CD4-positive, alpha-beta T cell (primary cell): ENCODE measurements around the gene MYO7B. TPM values are rescaled to one million over a fixed set of nuclear protein-coding genes. Genes with fewer than 3 reads are reported as not detected.

Experiments used
- ATAC-seq: fragments of 200-7000 bp; cut with Tn5 transposase; one replicate; pipeline ENCODE4 v1.10.0; 2022; ENCODE audit warnings: mild to moderate bottlenecking; ENCODE audit not compliant: poor library complexity
- CTCF ChIA-PET: fragments of 350-600 bp; sonication (Branson Sonifier 250); formaldehyde crosslinking; loops from one replicate; lab custom pipeline; 2021; ENCODE audit warnings: antibody characterized with exemption, inconsistent platforms; lab: Charles Lee
- POLR2A ChIA-PET: fragments of 350-600 bp; sonication (Branson Sonifier 250); formaldehyde crosslinking; loops from one replicate; lab custom pipeline; 2021; ENCODE audit warnings: antibody characterized with exemption, inconsistent platforms; lab: Charles Lee
- DNase-seq, 14 experiments: peaks; one replicate each; pipeline ENCODE4 v3.0.0-alpha.2; 2013 to 2020; ENCODE audit warnings: mixed read lengths in 2 of 14
- H3K27ac ChIP-seq, 2 donors: one replicate each; pipeline versions ENCODE4 v1.5.1 to v1.7.0; 2013; ENCODE audit warnings: low read length in 2 of 2, low read depth in 1 of 2, mild to moderate bottlenecking in 1 of 2
- H3K27me3 ChIP-seq, 2 experiments: 1 replicate in 1 of 2; 2 replicates in 1 of 2; pipeline versions ENCODE4 v1.6.1 to v1.7.0; 2013; ENCODE audit warnings: low read length in 2 of 2, control low read depth in 1 of 2, mild to moderate bottlenecking in 1 of 2, moderate library complexity in 1 of 2; ENCODE audit not compliant: insufficient read depth in 2 of 2, control insufficient read depth in 1 of 2
- H3K36me3 ChIP-seq: one replicate; pipeline ENCODE4 v1.6.1; 2013; ENCODE audit warnings: low read length, control low read depth; ENCODE audit not compliant: insufficient read depth
- H3K4me1 ChIP-seq: one replicate; pipeline ENCODE4 v1.6.1; 2013; ENCODE audit warnings: low read length, control low read depth; ENCODE audit not compliant: insufficient read depth
- H3K4me3 ChIP-seq: one replicate; pipeline ENCODE4 v1.5.1; 2013; ENCODE audit warnings: mild to moderate bottlenecking, low read length, moderate library complexity
- H3K9me3 ChIP-seq, 2 experiments: 1 replicate in 1 of 2; 2 replicates in 1 of 2; pipeline versions ENCODE4 v1.6.1 to v1.7.0; 2013; ENCODE audit warnings: low read length in 2 of 2, mild to moderate bottlenecking in 2 of 2, control low read depth in 1 of 2, moderate library complexity in 1 of 2; ENCODE audit not compliant: control insufficient read depth in 1 of 2, insufficient read depth in 1 of 2
- H3K27ac Mint-ChIP-seq: one replicate; pipeline ENCODE4 v1.8.0; 2020; ENCODE audit warnings: mixed read lengths
- H3K27me3 Mint-ChIP-seq: one replicate; pipeline ENCODE4 v1.8.0; 2021; ENCODE audit warnings: mixed read lengths
- H3K36me3 Mint-ChIP-seq: one replicate; pipeline ENCODE4 v1.8.0; 2021; ENCODE audit warnings: low read depth, mixed read lengths
- H3K4me1 Mint-ChIP-seq: one replicate; pipeline ENCODE4 v1.8.0; 2021; ENCODE audit warnings: low read depth, mixed read lengths
- H3K4me3 Mint-ChIP-seq: one replicate; pipeline ENCODE4 v1.8.0; 2020; ENCODE audit warnings: mild to moderate bottlenecking, mixed read lengths
- H3K9me3 Mint-ChIP-seq: one replicate; pipeline ENCODE4 v1.8.0; 2020; ENCODE audit warnings: mixed read lengths
- CTCF ChIP-seq: fragments of 200-600 bp; IDR thresholded peaks from one replicate; pipeline ENCODE4 v1.8.0; 2022; ENCODE audit warnings: antibody characterized with exemption, mild to moderate bottlenecking
- intact Hi-C, 2 experiments: fragments of 100-400 bp; cut with DNase I in 1 of 2; cut with micrococcal nuclease in 1 of 2; formaldehyde crosslinking; loops; one replicate each; pipeline versions ENCODE4 v1.15.1 to v1.9.0; 2023 to 2025; cut with DNase I, micrococcal nuclease
- total RNA-seq, 174 experiments: library from RNA in 2 of 174; stranded (reverse) in 2 of 174; gene quantifications; one replicate each; pipeline ENCODE4 v1.2.3 and lab custom pipeline; 2021 to 2026

MYO7B gene
- total RNA-seq, 2 experiments from 2014 or later = 0.05 to 0.14 TPM

- Mint-ChIP-seq H3K27ac (no peak overlapping the region), H3K36me3 (no peaks in the 10 kb centered on the region), H3K9me3 (no peaks in the 10 kb centered on the region), H3K4me3 (no peak overlapping the region), H3K27me3 (peaks cover 39% of the 10 kb centered on the region), H3K4me1 (no peaks in the 10 kb centered on the region)
- DNase-seq (no peak), ATAC-seq (no peak)
- Histone ChIP-seq H3K9me3 (peaks cover 0 to 8% of the 10 kb centered on the region in 2 experiments), H3K4me1 (peaks cover 2% of the 10 kb centered on the region), H3K36me3 (no peaks in the 10 kb centered on the region), H3K27ac (no peak overlapping the region), H3K4me3 (no peak overlapping the region), H3K27me3 (peaks cover 16% of the 10 kb centered on the region in 2 experiments)
- intact Hi-C loops = no loop called here
- POLR2A ChIA-PET = no interaction called here
- no peak for TF ChIP-seq CTCF
- CTCF ChIA-PET = no interaction called here
These were observed 124.2 kb downstream of the MYO7B start for GRCh38 chr2:127659408-127660290.

- intact Hi-C loops = no loop called here
- H3K27ac Mint-ChIP-seq = no peak overlapping the region
- Histone ChIP-seq H3K27me3 (peaks cover 22% of the 10 kb centered on the region in 2 experiments), H3K27ac (no peak overlapping the region), H3K9me3 (peaks cover 0 to 8% of the 10 kb centered on the region in 2 experiments), H3K4me1 (peaks cover 2% of the 10 kb centered on the region), H3K36me3 (no peaks in the 10 kb centered on the region), H3K4me3 (no peak overlapping the region)
- H3K4me1 Mint-ChIP-seq = no peaks in the 10 kb centered on the region
- ChIA-PET CTCF (no interaction called here), POLR2A (no interaction called here)
- no peaks in the 10 kb centered on the region for H3K9me3 Mint-ChIP-seq
- H3K27me3 Mint-ChIP-seq = peaks cover 45% of the 10 kb centered on the region
- no peaks in the 10 kb centered on the region for H3K36me3 Mint-ChIP-seq
- H3K4me3 Mint-ChIP-seq = no peak overlapping the region
- no peak for DNase-seq
- no peak for TF ChIP-seq CTCF
- no peak for ATAC-seq
These were observed 124.8 kb downstream of the MYO7B start for GRCh38 chr2:127660291-127660578.

GRCh38 chr2:127661072-127661649 is 125.7 kb downstream of the MYO7B start:
- Histone ChIP-seq H3K4me1 (peaks cover 2% of the 10 kb centered on the region), H3K27ac (no peak overlapping the region), H3K4me3 (no peak overlapping the region), H3K9me3 (peaks cover 0 to 8% of the 10 kb centered on the region in 2 experiments), H3K27me3 (peaks cover 25 to 32% of the 10 kb centered on the region in 2 experiments), H3K36me3 (no peaks in the 10 kb centered on the region)
- ATAC-seq (no peak), DNase-seq (no peak)
- Mint-ChIP-seq H3K27ac (no peak overlapping the region), H3K4me3 (no peak overlapping the region), H3K36me3 (no peaks in the 10 kb centered on the region), H3K9me3 (no peaks in the 10 kb centered on the region), H3K4me1 (no peaks in the 10 kb centered on the region), H3K27me3 (peaks cover 54% of the 10 kb centered on the region)
- CTCF ChIA-PET = no interaction called here
- no peak for TF ChIP-seq CTCF
- intact Hi-C loops = no loop called here
- POLR2A ChIA-PET = no interaction called here
